DOHH2 (cell line): ENCODE data around the gene LGALS14.

Experiments
- CTCF ChIP-seq: fragments of 200-600 bp; sonication (generic); IDR thresholded peaks from one replicate; pipeline ENCODE4 v1.5.1; 2014; ENCODE audit warnings: antibody characterized with exemption, mild to moderate bottlenecking, low read depth, low read length; ENCODE audit not compliant: poor library complexity, severe bottlenecking
- EZH2phosphoT487 ChIP-seq: fragments of 200-600 bp; sonication (generic); IDR thresholded peaks from 2 replicates; pipeline ENCODE4 v1.6.1; 2017; ENCODE audit warnings: borderline replicate concordance, mild to moderate bottlenecking, antibody characterized with exemption, low read length, moderate library complexity, mixed read lengths

DNA sequence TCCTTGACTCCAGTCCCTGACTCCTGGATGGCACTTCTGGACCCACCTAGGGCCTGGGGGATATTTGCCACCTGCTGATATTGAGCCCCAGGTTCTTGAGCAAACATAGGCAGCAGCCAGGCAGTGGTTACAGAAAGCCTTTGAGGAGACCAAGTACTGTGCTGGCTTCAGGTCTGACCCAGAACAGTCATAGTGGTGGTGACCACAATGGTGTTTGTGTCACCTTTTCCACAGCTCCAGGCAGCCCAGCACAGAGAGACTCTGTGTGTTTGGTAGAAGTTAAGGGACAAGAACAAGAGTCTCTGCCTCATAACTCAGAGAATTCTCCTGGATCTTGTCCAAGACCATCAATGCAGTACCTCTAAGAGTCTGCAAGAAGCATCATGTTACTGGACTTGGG is 48.1 kb downstream of the LGALS14 start:
- TF ChIP-seq CTCF (no peak), EZH2phosphoT487 (no peak)
